AML-193 (cell line): Measurements from ENCODE around the gene PAPOLB.
A peak's percentile ranks its signal among the peaks of the same experiment; 100 is the strongest.
"Not testable (repeated sequence)": the region's sequence is repeated elsewhere in the genome, so short reads cannot be mapped to it uniquely, and the experiment has no call there.

Experiments
- DNase-seq, 2 experiments: peaks; one replicate each; lab custom pipeline; 2025; lab: John Stamatoyannopoulos, UW

Gene PAPOLB

GRCh38 chr7:4861673-4862072 is at the start of gene PAPOLB:
Gene PAPOLB (minus strand): TSS chr7:4862030. CDS start chr7:4861810, 220 bp downstream.
- no peak for DNase-seq

DNA sequence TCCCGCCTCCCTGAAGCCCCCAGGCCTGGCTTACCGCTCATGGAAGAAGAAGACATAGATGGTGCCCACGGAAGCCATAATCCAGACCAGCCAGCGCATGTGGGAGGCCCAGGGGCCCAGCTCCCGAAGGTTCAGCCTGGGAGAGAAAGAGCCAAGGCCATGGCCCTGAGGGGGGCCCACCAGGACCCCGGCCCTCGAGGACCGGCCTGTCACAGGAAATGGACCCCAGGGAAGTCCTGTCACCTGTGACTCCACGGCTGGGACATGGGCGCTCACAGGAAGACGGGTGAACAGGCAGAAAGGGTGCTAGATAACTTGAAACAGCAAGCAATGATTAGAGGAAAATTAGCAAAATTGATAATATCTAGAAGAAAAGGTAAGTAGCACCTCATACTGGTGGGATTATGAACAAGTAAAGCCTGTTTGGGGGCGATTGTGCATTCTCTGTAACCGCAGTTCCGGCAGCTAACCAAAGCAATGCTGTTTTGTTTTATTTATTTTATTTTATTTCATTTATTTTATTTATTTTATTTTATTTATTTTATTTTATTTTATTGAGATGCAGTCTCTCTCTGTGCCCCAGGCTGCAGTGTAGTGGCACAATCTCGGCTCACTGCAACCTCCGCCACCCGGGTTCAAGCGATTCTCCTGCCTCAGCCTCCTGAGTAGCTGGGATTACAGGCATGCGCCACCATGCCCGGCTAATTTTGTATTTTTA is 49.4 kb upstream of the PAPOLB start:
- DNase-seq: no peak

GRCh38 chr7:4906682-4907081 is 44.9 kb upstream of the PAPOLB start:
- no peak for DNase-seq

DNA sequence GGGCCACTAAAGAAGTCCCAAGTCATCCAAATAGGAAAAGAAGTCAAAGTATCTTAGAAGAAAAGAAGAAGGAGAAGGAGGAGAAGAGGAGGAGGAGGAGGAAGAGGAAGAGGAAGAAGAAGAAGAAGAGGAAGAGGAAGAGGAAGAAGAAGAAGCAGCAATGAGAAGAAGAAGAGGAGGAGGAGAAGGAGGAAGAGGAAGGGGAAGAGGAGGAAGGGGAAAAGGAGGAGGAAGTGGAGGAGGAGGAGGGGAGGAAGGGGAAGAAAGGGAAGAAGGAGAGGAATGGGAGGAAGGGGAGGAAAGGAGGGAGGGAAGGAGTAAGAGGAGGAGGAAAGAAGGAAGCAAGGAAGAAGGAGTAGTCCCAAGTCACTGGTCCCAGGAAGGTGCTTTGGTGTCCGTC is 43.3 kb upstream of the PAPOLB start:
- DNase-seq: no peak

GRCh38 chr7:4904346-4904745 is 42.5 kb upstream of the PAPOLB start:
- no peak for DNase-seq

DNA sequence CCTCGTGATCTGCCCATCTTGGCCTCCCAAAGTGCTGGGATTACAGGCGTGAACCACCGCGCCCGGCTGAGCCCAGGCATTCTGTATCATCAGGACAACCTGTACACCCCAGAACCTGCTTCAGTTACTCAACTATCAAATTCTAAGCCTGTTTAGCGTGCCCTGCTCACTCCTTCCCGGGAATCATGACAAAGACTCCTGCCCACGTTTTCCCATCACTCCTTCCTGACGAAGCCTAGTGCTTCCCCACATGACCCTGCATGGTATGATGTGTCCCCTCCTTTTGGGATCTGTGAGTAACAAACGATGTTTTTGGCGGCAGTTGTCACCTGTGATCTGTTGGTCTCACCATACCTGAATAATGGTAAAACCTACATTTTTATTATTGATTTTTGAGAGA is 33.9 kb upstream of the PAPOLB start:
- no peak for DNase-seq

- DNase-seq: no peak
Measured at GRCh38 chr7:4894482-4894881, 32.7 kb upstream of the PAPOLB start.

DNA sequence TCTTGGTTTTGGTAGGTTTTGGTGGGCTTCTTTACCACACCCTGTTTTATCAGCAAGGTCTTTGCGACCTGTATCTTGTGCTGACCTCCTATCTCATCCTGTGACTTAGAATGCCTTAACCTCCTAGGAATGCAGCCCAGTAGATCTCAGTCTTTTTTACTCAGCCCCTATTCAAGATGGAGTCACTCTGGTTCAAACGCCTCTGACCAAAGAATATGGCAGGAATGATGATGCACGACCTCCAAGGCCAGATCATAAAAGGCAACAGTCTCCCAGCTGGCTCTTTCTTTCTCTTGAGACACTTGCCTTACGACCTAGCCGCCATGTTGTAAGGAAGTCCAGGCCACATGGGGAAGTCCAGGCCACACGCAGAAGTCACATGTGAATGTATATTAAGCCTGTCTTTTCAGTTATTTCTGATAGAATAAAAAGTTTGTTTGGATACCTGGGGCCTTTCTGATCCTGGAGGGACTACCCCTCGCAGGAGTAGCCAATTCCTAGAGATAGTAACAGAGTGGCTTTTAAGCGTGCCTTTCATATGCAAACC is 32.2 kb upstream of the PAPOLB start:
- no peak for DNase-seq

- not testable (repeated sequence) for DNase-seq
Measured at GRCh38 chr7:4893188-4893587, 31.4 kb upstream of the PAPOLB start.

- not testable (repeated sequence) for DNase-seq
Measured at GRCh38 chr7:4891522-4891921, 29.7 kb upstream of the PAPOLB start.

- DNase-seq: no peak
Measured at GRCh38 chr7:4889682-4890081, 27.9 kb upstream of the PAPOLB start.

DNA sequence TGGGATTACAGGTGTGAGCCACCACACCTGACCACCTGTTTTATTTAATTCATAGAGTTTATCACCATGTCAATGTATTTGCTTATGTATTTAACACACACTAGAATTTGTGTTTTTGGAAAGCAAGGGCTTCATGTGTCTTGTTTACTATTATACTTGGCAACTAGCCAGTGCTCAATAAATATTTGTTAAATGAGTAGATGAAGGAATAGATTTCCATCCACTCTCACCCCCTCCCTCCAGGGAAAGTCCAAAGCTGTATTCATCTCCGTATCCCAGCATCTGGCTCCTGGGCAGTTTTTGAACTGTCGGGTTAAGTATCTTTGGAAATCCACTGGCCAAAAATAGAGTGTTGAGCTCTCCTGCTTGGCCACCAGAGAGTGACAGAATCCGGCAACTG is 26.3 kb upstream of the PAPOLB start:
- DNase-seq: no peak

DNA sequence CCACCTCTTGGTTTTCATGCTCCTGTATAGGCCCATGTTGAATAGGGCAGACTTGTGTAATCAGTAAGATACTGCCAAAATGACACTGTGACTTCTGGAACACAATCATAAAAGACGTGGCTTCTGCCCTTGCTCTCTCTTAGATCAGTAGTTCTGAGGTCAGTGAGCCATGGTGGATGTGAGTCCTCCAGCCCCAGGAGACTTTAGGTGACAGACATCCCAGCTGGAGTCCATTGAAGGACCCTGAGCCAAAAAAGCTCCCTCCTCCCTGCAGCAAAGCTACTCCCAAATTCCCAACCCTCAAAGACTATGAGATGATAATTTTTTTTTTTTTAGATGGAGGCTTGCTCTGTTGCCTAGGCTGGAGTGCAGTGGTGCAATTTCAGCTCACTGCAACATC is 24.8 kb upstream of the PAPOLB start:
- no peak for DNase-seq

GRCh38 chr7:4885317-4885807 is 23.5 kb upstream of the PAPOLB start:
- no peak for DNase-seq

GRCh38 chr7:4884164-4884563 is 22.3 kb upstream of the PAPOLB start:
- no peak for DNase-seq

GRCh38 chr7:4883372-4884144 is 21.7 kb upstream of the PAPOLB start, which contains the start of gene RADIL:
Gene RADIL (minus strand): TSS chr7:4883716. CDS start chr7:4878139, 5,577 bp downstream.
- DNase-seq: peak; percentile 35 to 44

- DNase-seq: no peak
Measured at GRCh38 chr7:4883033-4883371, 21.2 kb upstream of the PAPOLB start.

GRCh38 chr7:4882169-4883032 is 20.6 kb upstream of the PAPOLB start:
- DNase-seq: no peak

DNA sequence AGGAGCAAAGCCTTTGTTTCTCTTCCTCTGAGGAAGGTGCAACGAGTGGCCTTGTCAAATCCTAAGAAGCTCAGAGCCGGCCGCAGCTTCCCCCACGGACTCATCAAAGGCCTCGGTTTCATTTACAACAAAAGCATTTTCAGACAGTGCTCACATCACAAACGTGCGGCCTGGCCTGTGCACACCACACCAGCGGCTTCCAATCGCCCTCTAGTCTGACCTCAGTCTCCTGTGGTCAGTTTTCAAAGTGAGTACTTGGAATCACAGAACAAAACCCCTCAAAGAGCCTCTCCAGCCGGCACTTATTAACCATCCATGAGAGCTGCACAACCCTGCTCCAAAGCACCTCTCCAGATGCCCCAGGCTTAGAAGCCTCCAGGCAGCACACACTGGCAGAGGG is 18.4 kb upstream of the PAPOLB start:
- no peak for DNase-seq

DNA sequence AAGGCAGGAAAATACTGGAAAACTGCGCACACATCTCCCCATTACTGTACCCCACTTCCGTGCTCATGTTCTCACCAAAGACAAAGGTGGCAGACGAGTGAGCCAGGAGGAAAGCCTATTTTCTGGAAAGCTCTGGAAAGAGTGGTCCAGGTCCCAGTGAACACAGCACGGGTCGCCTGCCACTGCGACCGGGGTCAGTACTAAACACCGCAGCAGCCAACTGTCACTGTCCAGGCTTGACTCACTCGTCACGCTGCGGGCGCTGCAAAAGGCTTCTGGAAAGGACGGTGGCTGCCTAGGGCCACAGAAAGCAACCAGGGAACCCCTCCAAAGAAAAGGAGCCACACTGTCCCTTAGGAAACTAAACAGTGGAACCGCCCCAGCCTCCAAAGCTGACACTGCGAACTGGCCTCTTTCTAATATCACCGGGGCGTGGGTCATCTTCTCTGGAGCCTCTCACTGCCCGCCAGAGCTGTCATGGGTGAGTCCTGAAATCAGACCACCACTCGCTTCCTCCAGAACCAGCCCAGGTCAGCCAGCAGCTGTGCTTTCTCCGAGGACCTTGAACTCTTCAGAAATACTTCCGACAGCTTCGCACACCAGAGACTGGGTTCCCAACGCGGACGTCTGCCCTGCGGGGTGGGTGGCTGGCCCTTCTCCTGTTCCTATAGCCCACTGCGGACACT is 17.7 kb upstream of the PAPOLB start:
- DNase-seq: no peak
